ENCODE data around the gene STAT2.
"Not testable (repeated sequence)": the region's sequence is repeated elsewhere in the genome, so short reads cannot be mapped to it uniquely, and the experiment has no call there.

Gene STAT2

GRCh38 chr12:56332512-56333196, 27.3 kb downstream of the STAT2 start:
- DNase-seq (ENCODE audit: extremely low read depth in 1 of 2, low read depth in 1 of 2), result no peak

DNA sequence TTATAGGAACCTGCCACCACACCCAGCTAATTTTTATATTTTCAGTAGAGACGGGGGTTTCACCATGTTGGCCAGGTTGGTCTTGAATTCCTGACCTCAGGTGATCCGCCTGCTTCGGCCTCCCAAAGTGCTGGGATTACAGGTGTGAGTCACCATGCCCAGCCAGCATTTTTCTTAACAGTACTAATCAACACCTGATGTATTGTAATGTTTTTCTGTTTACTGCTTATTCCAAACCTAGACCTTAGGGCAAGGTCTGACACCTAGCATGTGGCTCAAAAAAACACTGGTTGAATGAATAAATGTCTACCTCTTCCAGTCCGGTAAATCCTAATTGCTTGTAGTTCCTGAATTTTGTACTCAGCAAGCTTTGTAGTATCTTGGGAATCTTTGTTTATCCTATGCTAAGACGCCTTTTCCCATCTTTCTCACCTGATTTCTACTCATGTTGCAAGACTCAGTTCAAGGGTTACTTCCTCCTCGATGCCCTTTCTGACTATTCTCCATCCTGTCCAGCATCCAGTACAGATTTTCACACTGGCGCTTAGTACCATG, 28.9 kb downstream of the STAT2 start:
- no peak for DNase-seq (ENCODE audit: extremely low read depth in 1 of 2, low read depth in 1 of 2)

GRCh38 chr12:56326533-56326932, 33.4 kb downstream of the STAT2 start:
- DNase-seq (ENCODE audit: extremely low read depth in 1 of 2, low read depth in 1 of 2), result no peak

DNA sequence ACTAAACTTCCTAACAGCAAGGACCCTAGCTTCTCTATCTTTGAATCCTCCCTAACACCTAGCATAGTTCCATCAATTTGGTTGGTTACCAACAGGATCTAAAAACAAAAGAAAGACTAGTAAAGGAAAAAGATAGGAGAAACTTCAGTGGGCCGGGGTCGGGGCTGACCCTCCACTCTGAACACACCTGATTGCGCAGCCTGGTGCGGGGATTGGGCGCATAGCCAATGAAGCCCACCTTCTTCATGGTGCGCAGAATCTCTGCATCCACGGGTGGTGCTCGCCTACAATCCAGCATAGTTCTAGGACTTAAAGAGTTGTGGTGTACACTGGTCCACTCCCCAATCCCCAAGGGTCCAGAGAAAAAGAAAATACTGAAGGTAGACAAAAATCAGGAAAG, 33.8 kb downstream of the STAT2 start:
- no peak for DNase-seq (ENCODE audit: extremely low read depth in 1 of 2, low read depth in 1 of 2)

GRCh38 chr12:56324206-56324605, 35.7 kb downstream of the STAT2 start:
- no peak for DNase-seq (ENCODE audit: extremely low read depth in 1 of 2, low read depth in 1 of 2)

- DNase-seq (ENCODE audit: extremely low read depth in 1 of 2, low read depth in 1 of 2), result not testable (repeated sequence)
Observed at GRCh38 chr12:56321610-56322009, 38.3 kb downstream of the STAT2 start.

GRCh38 chr12:56321027-56321426, 38.9 kb downstream of the STAT2 start:
- DNase-seq (ENCODE audit: extremely low read depth in 1 of 2, low read depth in 1 of 2), result no peak

GRCh38 chr12:56317675-56318074, 42.2 kb downstream of the STAT2 start:
- no peak for DNase-seq (ENCODE audit: extremely low read depth in 1 of 2, low read depth in 1 of 2)

DNA sequence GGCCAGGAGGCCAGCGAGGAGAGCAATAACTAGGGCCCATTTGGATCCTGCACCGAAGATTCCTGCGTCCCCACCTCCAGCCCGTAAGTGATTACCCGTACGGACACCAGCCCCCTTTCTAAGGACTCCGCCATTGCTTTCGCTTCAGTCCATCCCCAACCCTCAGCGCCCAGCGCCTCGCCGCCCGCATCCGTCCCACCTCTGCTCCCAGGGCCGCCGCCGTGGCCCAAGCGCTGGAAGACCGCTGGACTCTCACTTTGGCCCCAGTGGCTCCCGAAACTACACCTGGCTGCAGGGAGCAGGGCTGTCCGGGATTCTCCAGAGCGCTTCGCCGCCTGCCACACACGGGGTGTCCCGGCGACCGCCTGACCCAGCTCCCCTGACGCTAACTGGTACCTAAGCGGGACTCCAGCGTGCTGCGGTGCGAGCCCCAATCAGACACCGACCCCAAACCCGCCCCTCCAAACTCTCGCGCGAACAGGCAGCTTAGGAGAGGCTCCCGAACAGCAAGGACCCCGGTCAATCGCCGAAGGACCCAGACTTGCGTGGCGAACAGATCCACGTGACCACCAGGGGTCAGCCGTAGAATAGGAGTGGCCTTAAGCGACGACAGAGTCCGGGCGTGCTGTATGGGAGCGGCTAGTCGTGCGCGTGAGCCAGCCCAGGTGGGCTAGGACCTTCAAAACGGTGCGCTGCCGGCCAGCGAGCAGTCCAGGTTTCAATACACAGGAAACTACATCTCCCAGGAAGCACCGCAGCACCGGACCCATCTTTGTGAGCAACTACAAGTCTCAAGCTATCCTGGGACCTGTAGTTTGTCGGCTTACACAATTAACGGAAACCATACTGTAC, 44.1 kb downstream of the STAT2 start, which contains the start of gene CNPY2:
Gene CNPY2, minus strand, starts transcription at position 367 of the 852 bp plus-strand sequence. CDS start 771 bp downstream, outside the sequence.
- peak; percentile 93 to 98 for DNase-seq (ENCODE audit: extremely low read depth in 1 of 2, low read depth in 1 of 2)

GRCh38 chr12:56315249-56315621, 44.7 kb downstream of the STAT2 start:
- DNase-seq (ENCODE audit: extremely low read depth in 1 of 2, low read depth in 1 of 2), result no peak

GRCh38 chr12:56311003-56311402, 48.9 kb downstream of the STAT2 start:
- no peak for DNase-seq (ENCODE audit: extremely low read depth in 1 of 2, low read depth in 1 of 2)

- no peak for DNase-seq (ENCODE audit: extremely low read depth in 1 of 2, low read depth in 1 of 2)
Observed at GRCh38 chr12:56308714-56309113, 51.2 kb downstream of the STAT2 start.

DNA sequence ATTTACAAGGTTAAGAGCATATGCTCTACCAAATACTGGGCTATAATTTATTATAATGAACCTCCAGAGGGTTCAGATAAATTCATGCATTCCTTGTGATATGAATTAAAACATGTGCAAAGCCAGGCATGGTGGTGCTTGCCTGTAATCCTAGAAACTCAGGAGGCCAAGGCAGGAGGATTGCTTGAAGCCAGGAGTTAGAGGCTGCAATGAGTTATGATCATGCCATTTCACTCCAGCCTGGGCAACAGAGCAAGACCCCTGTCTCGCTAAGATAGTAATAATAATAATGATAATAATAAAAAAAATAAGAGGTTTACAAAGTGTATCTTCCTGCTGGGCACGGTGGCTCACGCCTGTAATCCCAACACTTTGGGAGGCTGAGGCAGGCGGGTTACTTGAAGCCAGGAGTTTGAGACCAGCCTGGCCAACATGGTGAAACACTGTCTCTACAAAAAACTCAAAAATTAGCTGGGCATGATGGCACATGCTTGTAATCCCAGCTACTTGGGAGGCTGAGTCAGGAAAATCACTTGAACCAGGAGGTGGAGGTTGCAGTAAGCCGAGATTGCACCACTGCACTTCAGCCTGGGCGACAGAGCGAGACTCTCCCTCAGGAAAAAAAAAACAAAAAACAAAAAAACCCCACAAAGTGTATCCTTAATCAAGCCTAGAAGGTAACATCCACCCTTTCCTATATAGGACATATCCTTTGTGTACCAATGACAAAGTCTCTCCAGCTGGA, 52.5 kb downstream of the STAT2 start:
- DNase-seq (ENCODE audit: extremely low read depth in 1 of 2, low read depth in 1 of 2), result no peak

GRCh38 chr12:56304872-56305590, 54.9 kb downstream of the STAT2 start:
- DNase-seq (ENCODE audit: extremely low read depth in 1 of 2, low read depth in 1 of 2), result no peak

GRCh38 chr12:56304276-56304675, 55.6 kb downstream of the STAT2 start:
- DNase-seq (ENCODE audit: extremely low read depth in 1 of 2, low read depth in 1 of 2), result no peak

DNA sequence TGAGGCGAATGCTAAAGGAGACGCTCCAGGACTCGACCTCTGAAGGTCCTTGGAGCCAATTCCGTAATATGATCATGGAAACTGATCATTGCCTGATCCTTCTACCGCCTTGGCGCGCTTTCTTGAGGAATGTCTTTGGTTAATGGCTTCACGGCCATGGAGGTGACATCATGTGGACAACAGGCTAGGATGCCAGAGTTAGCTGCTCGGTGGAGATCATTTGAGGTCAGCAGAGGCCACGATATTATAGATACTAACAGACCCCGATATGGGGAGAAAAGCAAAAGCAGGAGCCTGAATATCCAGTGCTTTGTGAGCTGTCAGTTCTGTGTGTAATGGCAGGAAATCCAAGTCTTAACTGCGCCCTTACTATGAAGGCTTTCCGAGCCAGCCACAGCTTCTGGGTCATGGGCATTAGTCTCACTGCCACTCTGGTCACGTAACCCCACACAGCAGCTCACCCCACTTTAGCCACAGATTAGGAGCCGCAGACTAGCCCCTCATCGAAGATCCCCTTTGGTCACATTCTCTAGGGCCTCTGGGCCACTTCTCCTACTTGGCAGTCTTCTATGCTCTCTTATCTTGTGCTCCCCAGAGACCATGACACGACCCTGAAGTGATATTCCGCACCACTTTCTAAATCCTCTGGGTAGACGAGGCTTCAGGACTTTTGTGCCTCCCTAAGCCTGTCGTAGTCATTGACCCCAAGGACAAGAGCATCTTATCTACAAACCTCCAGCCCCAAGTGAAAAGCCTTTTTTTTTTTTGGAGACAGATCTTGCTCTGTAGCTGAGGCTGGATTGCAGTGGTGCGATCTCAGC, 59.1 kb downstream of the STAT2 start:
- DNase-seq (ENCODE audit: extremely low read depth in 1 of 2, low read depth in 1 of 2), result no peak

GRCh38 chr12:56299853-56300643, 59.9 kb downstream of the STAT2 start, which contains the start of gene CS:
Gene CS (minus strand): TSS chr12:56300330. CDS start chr12:56300201, 129 bp downstream.
- DNase-seq (ENCODE audit: extremely low read depth in 1 of 2, low read depth in 1 of 2), result peak; percentile 96 to 99

- DNase-seq (ENCODE audit: extremely low read depth in 1 of 2, low read depth in 1 of 2), result no peak
Observed at GRCh38 chr12:56299308-56299852, 60.5 kb downstream of the STAT2 start.

Data from stimulated activated CD8-positive, alpha-beta memory T cell treated with anti-CD3 and anti-CD28 coated beads, Interleukin-7, amount 100 ng/mL, for 48 hours (primary cell).